RWPE1 (cell line): ENCODE results near the gene KRT85.

Source experiments
- CTCF ChIA-PET: fragments of 350-600 bp; sonication (Branson Sonifier 250); formaldehyde crosslinking; extraction: SDS; loops from one replicate; lab custom pipeline; 2021; lab: Yijun Ruan, JAX
- POLR2A ChIA-PET: fragments of 400-600 bp; formaldehyde crosslinking; extraction: SDS; loops from one replicate; lab custom pipeline; 2020; ENCODE audit warnings: antibody characterized with exemption; ENCODE audit not compliant: low non-redundant PET; lab: Yijun Ruan, JAX
- DNase-seq: peaks from one replicate; pipeline ENCODE4 v3.0.0; 2012; ENCODE audit warnings: low spot score
- H3K27ac ChIP-seq: fragments of 450-650 bp; 2 replicates; pipeline ENCODE4 v1.5.1; 2017
- TF ChIP-seq, protein P1 (sequence below): fragments of 450-650 bp; conservative IDR thresholded peaks from 2 replicates; pipeline ENCODE4 v1.5.1; 2017; ENCODE audit warnings: low read depth, mild to moderate bottlenecking

The KRT85 gene

GRCh38 chr12:52398176-52398575, 30.9 kb upstream of the KRT85 start:
- CTCF ChIA-PET = interaction anchor here (0.6 kb wide), 1 partner anchor 1042 kb away, joined by 3 read pairs; no protein-coding TSS in a partner anchor
- no peak for DNase-seq
- TF ChIP-seq, protein P1, sequence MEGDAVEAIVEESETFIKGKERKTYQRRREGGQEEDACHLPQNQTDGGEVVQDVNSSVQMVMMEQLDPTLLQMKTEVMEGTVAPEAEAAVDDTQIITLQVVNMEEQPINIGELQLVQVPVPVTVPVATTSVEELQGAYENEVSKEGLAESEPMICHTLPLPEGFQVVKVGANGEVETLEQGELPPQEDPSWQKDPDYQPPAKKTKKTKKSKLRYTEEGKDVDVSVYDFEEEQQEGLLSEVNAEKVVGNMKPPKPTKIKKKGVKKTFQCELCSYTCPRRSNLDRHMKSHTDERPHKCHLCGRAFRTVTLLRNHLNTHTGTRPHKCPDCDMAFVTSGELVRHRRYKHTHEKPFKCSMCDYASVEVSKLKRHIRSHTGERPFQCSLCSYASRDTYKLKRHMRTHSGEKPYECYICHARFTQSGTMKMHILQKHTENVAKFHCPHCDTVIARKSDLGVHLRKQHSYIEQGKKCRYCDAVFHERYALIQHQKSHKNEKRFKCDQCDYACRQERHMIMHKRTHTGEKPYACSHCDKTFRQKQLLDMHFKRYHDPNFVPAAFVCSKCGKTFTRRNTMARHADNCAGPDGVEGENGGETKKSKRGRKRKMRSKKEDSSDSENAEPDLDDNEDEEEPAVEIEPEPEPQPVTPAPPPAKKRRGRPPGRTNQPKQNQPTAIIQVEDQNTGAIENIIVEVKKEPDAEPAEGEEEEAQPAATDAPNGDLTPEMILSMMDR = no peak
- H3K27ac ChIP-seq = no peak overlapping the region
- POLR2A ChIA-PET = no interaction called here

DNA sequence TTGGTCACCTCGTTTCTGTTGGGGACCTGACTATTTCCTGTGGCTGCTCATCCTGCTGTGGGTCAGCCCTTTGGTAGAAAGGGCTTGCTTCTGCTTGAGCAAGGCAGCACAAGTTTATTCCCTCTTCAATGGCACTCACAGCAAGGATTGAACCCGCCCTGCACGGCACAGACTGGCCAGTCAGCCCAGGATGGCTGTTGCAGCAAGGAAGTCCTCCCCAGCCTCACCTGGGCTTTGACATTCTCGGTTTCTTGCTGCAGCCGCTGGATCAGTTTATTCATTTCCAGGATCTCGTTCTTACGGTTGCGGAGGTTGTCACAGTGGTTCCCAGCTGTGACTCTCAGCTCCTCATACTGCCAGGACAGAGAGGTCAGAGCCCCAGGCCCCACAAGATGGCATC, 29.4 kb upstream of the KRT85 start:
- TF ChIP-seq, protein P1 = no peak
- ChIA-PET POLR2A (no interaction called here), CTCF (interaction anchor here (0.7 to 1.2 kb wide), 3 partner anchors 24 to 133 kb away, joined by 4 read pairs; no protein-coding TSS in a partner anchor)
- DNase-seq = no peak
- H3K27ac ChIP-seq = peak overlapping the region; percentile 66

DNA sequence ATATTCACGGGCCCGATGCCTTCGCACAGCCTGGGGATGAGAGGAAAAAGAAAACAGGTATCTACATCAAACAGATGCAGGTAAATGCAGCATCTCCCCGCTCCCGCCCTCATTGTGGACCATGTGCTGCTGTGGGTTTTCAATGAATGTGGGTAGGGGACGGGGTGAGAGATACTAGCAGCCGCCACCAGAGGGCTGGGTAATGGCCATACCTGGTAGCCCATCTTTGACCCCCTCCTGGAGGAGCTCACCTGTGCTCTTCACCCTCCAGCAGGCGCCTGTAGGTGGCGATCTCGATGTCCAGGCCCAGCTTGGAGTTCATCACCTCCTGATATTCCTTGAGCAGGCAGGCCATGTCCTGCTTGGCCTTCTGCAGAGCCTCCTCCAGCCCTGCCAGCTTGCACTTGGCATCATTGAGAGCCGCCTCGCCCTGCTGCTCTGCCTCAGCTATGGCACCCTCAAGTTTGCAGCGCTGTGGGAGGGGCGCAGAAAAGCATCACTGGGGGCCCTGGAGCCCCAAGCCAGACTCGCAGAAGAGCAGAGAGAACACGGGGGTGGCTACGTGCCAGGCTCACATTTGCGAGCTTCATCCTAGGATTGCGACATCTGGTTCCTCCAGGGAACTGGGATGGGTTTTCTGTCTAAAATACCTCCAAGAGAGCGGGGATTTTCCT, 28.6 kb upstream of the KRT85 start:
- H3K27ac ChIP-seq = peak overlapping the region; percentile 66
- POLR2A ChIA-PET = no interaction called here
- peak; percentile 55 for DNase-seq
- TF ChIP-seq, protein P1 = no peak
- CTCF ChIA-PET = interaction anchor here (0.5 to 1.5 kb wide), 9 partner anchors 23 to 484 kb away, joined by 3 to 5 read pairs (median 3); partner anchors contain the start of gene KRT75

- TF ChIP-seq, protein P1 = no peak
- ChIA-PET CTCF (interaction anchor here (0.6 to 1.5 kb wide), 4 partner anchors 99 to 485 kb away, joined by 3 to 5 read pairs (median 3); no protein-coding TSS in a partner anchor), POLR2A (no interaction called here)
- H3K27ac ChIP-seq = no peak overlapping the region; the same call in 1 of the 2 replicates
- no peak for DNase-seq
These were observed 27.6 kb upstream of the KRT85 start for GRCh38 chr12:52394836-52395405.

DNA sequence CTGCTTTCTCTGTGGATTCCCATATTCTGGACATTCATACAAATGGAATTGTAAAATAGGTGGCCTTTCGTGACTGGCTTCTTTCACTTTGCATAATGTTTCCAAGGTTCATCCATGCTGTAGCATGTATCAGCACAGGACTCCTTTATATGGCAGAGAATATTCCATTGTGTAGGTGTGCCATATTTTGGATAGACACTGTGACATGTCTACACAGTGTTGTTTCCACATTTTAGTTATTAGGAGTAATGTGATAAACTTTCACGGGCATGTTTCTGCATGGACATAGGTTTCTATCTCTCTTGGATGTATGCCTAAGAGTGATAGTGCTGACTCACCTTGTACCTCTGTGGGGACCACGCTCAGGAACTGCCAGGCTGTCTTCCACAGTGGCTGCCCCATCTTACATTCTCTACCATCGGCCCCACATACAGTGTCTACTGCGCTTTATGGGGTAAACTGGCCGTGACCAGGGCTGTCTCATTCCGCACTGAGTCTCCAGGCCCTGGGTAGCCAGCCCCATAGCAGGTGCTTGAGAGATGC, 25.3 kb upstream of the KRT85 start:
- H3K27ac ChIP-seq = peak overlapping the region; percentile 66
- POLR2A ChIA-PET = no interaction called here
- CTCF ChIA-PET = no interaction called here
- no peak for DNase-seq
- TF ChIP-seq, protein P1 = no peak

DNA sequence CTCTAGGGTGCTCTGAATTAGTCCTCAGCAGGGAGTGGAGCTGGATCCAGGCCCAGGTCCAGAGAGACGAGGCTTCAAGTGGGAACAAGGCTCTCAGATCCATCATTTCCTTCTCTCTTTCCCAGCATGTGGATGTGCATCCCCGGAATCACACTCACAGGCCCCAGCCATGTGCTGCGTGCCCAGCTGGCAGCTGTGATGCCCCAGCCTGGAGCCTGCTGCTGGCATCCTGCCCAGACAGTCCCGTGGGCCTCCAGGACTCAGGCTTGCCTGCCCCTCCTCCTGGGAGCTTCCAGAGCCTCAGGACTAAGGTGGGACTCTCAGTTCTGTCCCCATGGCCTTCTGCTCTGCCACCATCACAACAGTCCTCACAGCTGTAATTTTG, 24.3 kb upstream of the KRT85 start:
- CTCF ChIA-PET = interaction anchor here (0.6 to 2.1 kb wide), 7 partner anchors 18 to 488 kb away, joined by 3 to 11 read pairs (median 5); partner anchors contain the start of gene ATG101
- DNase-seq = no peak
- H3K27ac ChIP-seq = peak overlapping the region; percentile 66
- POLR2A ChIA-PET = no interaction called here
- TF ChIP-seq, protein P1 = no peak
